SHP77 (cell line): ENCODE data around the gene COPZ2.
"Not testable (repeated sequence)": the region's sequence is repeated elsewhere in the genome, so short reads cannot be mapped to it uniquely, and the experiment has no call there.

ENCODE experiments used
- DNase-seq, 2 experiments: peaks; one replicate each; lab custom pipeline; 2025; lab: John Stamatoyannopoulos, UW

COPZ2 gene

GRCh38 chr17:48055531-48056245, 18.1 kb upstream of the COPZ2 start:
- no peak for DNase-seq

GRCh38 chr17:48054238-48055185, 16.9 kb upstream of the COPZ2 start:
- peak; percentile 81 to 84 for DNase-seq

GRCh38 chr17:48053758-48054237, 16.2 kb upstream of the COPZ2 start:
- DNase-seq: no peak

- DNase-seq: peak; percentile 48 to 50
Observed at GRCh38 chr17:48052956-48053757, 15.6 kb upstream of the COPZ2 start.

GRCh38 chr17:48051706-48052486, 14.3 kb upstream of the COPZ2 start:
- DNase-seq: no peak

- no peak for DNase-seq
Observed at GRCh38 chr17:48051283-48051682, 13.7 kb upstream of the COPZ2 start.

GRCh38 chr17:48048384-48049126, 11.0 kb upstream of the COPZ2 start:
- DNase-seq: peak; percentile 87 to 89

GRCh38 chr17:48047741-48048383, 10.3 kb upstream of the COPZ2 start, which contains the start of gene NFE2L1:
Gene NFE2L1 (plus strand): TSS chr17:48048359. CDS start chr17:48051119, 2,760 bp downstream.
- DNase-seq: peak; percentile 100

- DNase-seq: no peak
Observed at GRCh38 chr17:48047113-48047740, 9.6 kb upstream of the COPZ2 start.

- no peak for DNase-seq
Observed at GRCh38 chr17:48046296-48046695, 8.7 kb upstream of the COPZ2 start.

GRCh38 chr17:48045316-48046001, 7.9 kb upstream of the COPZ2 start:
- DNase-seq: no peak

- no peak for DNase-seq
Observed at GRCh38 chr17:48044851-48045250, 7.3 kb upstream of the COPZ2 start.

GRCh38 chr17:48043176-48043575, 5.6 kb upstream of the COPZ2 start:
- DNase-seq: no peak

- DNase-seq: no peak
Observed at GRCh38 chr17:48038687-48039086, 1.1 kb upstream of the COPZ2 start.

GRCh38 chr17:48037838-48038323, 284 bp upstream of the COPZ2 start:
- no peak for DNase-seq

- DNase-seq: no peak
Observed at GRCh38 chr17:48036693-48037035, 933 bp downstream of the COPZ2 start.

GRCh38 chr17:48034734-48035133, 2.9 kb downstream of the COPZ2 start:
- not testable (repeated sequence) for DNase-seq

- DNase-seq: no peak
Observed at GRCh38 chr17:48031966-48032365, 5.6 kb downstream of the COPZ2 start.

GRCh38 chr17:48030531-48030930, 7.1 kb downstream of the COPZ2 start:
- no peak for DNase-seq
